HG03060 (cell line): ENCODE data around the gene FGR.
A peak's percentile ranks its signal among the peaks of the same experiment; 100 is the strongest.
"Not testable (repeated sequence)": the region's sequence is repeated elsewhere in the genome, so short reads cannot be mapped to it uniquely, and the experiment has no call there.

Source experiments
- ATAC-seq: cut with Tn5 transposase; IDR thresholded peaks from one replicate; pipeline ENCODE4 v1.9.1; 2021; ENCODE audit warnings: low read depth, moderate number of reproducible peaks; ENCODE audit not compliant: unreplicated experiment

The FGR gene

GRCh38 chr1:27634985-27635367 lies at the start of gene FGR:
TSS of gene FGR (minus strand) at chr1:27635185. CDS start at chr1:27623916, 11,269 bp downstream.
- ATAC-seq: no peak

GRCh38 chr1:27684176-27684575 lies 49.2 kb upstream of the FGR start:
- no peak for ATAC-seq

- no peak for ATAC-seq
These were observed 47.5 kb upstream of the FGR start for GRCh38 chr1:27682351-27682944.

- ATAC-seq: not testable (repeated sequence)
These were observed 46.6 kb upstream of the FGR start for GRCh38 chr1:27681580-27681979.

- ATAC-seq: not testable (repeated sequence)
These were observed 45.3 kb upstream of the FGR start for GRCh38 chr1:27680225-27680791.

- ATAC-seq: no peak
These were observed 43.8 kb upstream of the FGR start for GRCh38 chr1:27678747-27679146.

- no peak for ATAC-seq
These were observed 41.4 kb upstream of the FGR start for GRCh38 chr1:27676410-27676809.

- no peak for ATAC-seq
These were observed 37.7 kb upstream of the FGR start for GRCh38 chr1:27672750-27673112.

- peak; percentile 63 for ATAC-seq
These were observed 37.2 kb upstream of the FGR start, which contains the start of gene IFI6 for GRCh38 chr1:27671964-27672749. TSS of gene IFI6 (minus strand) at chr1:27672192. CDS start at chr1:27669314, 2,878 bp downstream.

GRCh38 chr1:27669876-27670275 lies 34.9 kb upstream of the FGR start:
- no peak for ATAC-seq

GRCh38 chr1:27668808-27669723 lies 34.1 kb upstream of the FGR start:
- no peak for ATAC-seq

GRCh38 chr1:27668121-27668807 lies 33.3 kb upstream of the FGR start:
- ATAC-seq: no peak

GRCh38 chr1:27666791-27667254 lies 31.8 kb upstream of the FGR start:
- no peak for ATAC-seq

GRCh38 chr1:27666294-27666693 lies 31.3 kb upstream of the FGR start:
- ATAC-seq: no peak

- ATAC-seq: no peak
These were observed 30.1 kb upstream of the FGR start for GRCh38 chr1:27665016-27665651.

GRCh38 chr1:27664291-27664690 lies 29.3 kb upstream of the FGR start:
- ATAC-seq: no peak

GRCh38 chr1:27662707-27663393 lies 27.9 kb upstream of the FGR start:
- no peak for ATAC-seq

GRCh38 chr1:27662261-27662660 lies 27.3 kb upstream of the FGR start:
- ATAC-seq: no peak
